HUES48 (cell line): Measurements from ENCODE around the gene FAM110D.

Experiments used
- H3K27ac ChIP-seq: one replicate; pipeline ENCODE4 v1.7.0; 2013; ENCODE audit warnings: low read depth, low read length, inconsistent platforms
- H3K27me3 ChIP-seq: 2 replicates; pipeline ENCODE4 v1.6.1; 2013; ENCODE audit warnings: mild to moderate bottlenecking, low read length; ENCODE audit not compliant: control insufficient read depth, insufficient read depth
- H3K36me3 ChIP-seq: 2 replicates; pipeline ENCODE4 v1.6.1; 2013; ENCODE audit warnings: low read length; ENCODE audit not compliant: control insufficient read depth, insufficient read depth
- H3K4me1 ChIP-seq: 2 replicates; pipeline ENCODE4 v1.6.1; 2013; ENCODE audit warnings: mild to moderate bottlenecking, low read length; ENCODE audit not compliant: control insufficient read depth, insufficient read depth
- H3K4me3 ChIP-seq: 2 replicates; pipeline ENCODE4 v1.5.1; 2013; ENCODE audit warnings: mild to moderate bottlenecking, low read depth, low read length
- H3K9ac ChIP-seq: 2 replicates; pipeline ENCODE4 v1.6.1; 2013; ENCODE audit warnings: mild to moderate bottlenecking, low read depth, low read length, moderate library complexity
- H3K9me3 ChIP-seq: 2 replicates; pipeline ENCODE4 v1.6.1; 2013; ENCODE audit warnings: low read length; ENCODE audit not compliant: control insufficient read depth, insufficient read depth

The FAM110D gene

GRCh38 chr1:26132834-26133167 lies 26.1 kb upstream of the FAM110D start:
- Histone ChIP-seq H3K4me1 (no peaks in the 10 kb centered on the region), H3K27me3 (no peaks in the 10 kb centered on the region), H3K9ac (no peak overlapping the region), H3K4me3 (no peak overlapping the region), H3K9me3 (no peaks in the 10 kb centered on the region), H3K36me3 (no peaks in the 10 kb centered on the region), H3K27ac (no peak overlapping the region)

- Histone ChIP-seq H3K27ac (no peak overlapping the region), H3K36me3 (no peaks in the 10 kb centered on the region), H3K4me1 (no peaks in the 10 kb centered on the region), H3K4me3 (no peak overlapping the region), H3K9me3 (no peaks in the 10 kb centered on the region), H3K27me3 (no peaks in the 10 kb centered on the region), H3K9ac (no peak overlapping the region)
Observed at GRCh38 chr1:26134466-26134865, 24.4 kb upstream of the FAM110D start.

- H3K4me1 ChIP-seq = no peaks in the 10 kb centered on the region
- H3K27me3 ChIP-seq = peaks cover 5% of the 10 kb centered on the region; the same call in 1 of the 2 replicates
- H3K36me3 ChIP-seq = no peaks in the 10 kb centered on the region
- no peak overlapping the region for H3K27ac ChIP-seq
- H3K9ac ChIP-seq = no peak overlapping the region
- H3K4me3 ChIP-seq = no peak overlapping the region
- no peaks in the 10 kb centered on the region for H3K9me3 ChIP-seq
Observed at GRCh38 chr1:26138974-26139558, 19.8 kb upstream of the FAM110D start.

GRCh38 chr1:26142159-26142558 lies 16.7 kb upstream of the FAM110D start:
- H3K27ac ChIP-seq = no peak overlapping the region
- no peak overlapping the region for H3K9ac ChIP-seq
- H3K4me3 ChIP-seq = no peak overlapping the region

GRCh38 chr1:26145041-26145959 lies 13.6 kb upstream of the FAM110D start:
- Histone ChIP-seq H3K4me3 (no peak overlapping the region), H3K9ac (no peak overlapping the region), H3K36me3 (no peaks in the 10 kb centered on the region), H3K4me1 (no peaks in the 10 kb centered on the region), H3K27me3 (peaks cover 35% of the 10 kb centered on the region), H3K9me3 (no peaks in the 10 kb centered on the region), H3K27ac (no peak overlapping the region)

More at GRCh38 chr1:26142159-26142558, 16.7 kb upstream of the FAM110D start:
- Histone ChIP-seq H3K9me3 (no peaks in the 10 kb centered on the region), H3K27me3 (peaks cover 18% of the 10 kb centered on the region), H3K36me3 (no peaks in the 10 kb centered on the region), H3K4me1 (no peaks in the 10 kb centered on the region)

GRCh38 chr1:26145960-26146294 lies 13.0 kb upstream of the FAM110D start:
- Histone ChIP-seq H3K36me3 (no peaks in the 10 kb centered on the region), H3K4me3 (no peak overlapping the region), H3K9me3 (no peaks in the 10 kb centered on the region), H3K27me3 (peaks cover 38% of the 10 kb centered on the region), H3K4me1 (no peaks in the 10 kb centered on the region), H3K9ac (no peak overlapping the region), H3K27ac (no peak overlapping the region)

- Histone ChIP-seq H3K4me1 (no peaks in the 10 kb centered on the region), H3K4me3 (no peak overlapping the region), H3K36me3 (no peaks in the 10 kb centered on the region), H3K27ac (no peak overlapping the region), H3K27me3 (peaks cover 57% of the 10 kb centered on the region), H3K9ac (no peak overlapping the region), H3K9me3 (no peaks in the 10 kb centered on the region)
Observed at GRCh38 chr1:26148887-26149286, 10.0 kb upstream of the FAM110D start.

GRCh38 chr1:26153966-26154532 lies 4.8 kb upstream of the FAM110D start:
- no peak overlapping the region for H3K9ac ChIP-seq

GRCh38 chr1:26154750-26155149 lies 4.1 kb upstream of the FAM110D start:
- H3K4me3 ChIP-seq = peak overlapping the region; percentile 30
- no peak overlapping the region for H3K27ac ChIP-seq

More at GRCh38 chr1:26153966-26154532, 4.8 kb upstream of the FAM110D start:
- Histone ChIP-seq H3K27me3 (peaks cover 85% of the 10 kb centered on the region), H3K36me3 (no peaks in the 10 kb centered on the region), H3K4me3 (no peak overlapping the region), H3K27ac (no peak overlapping the region), H3K9me3 (no peaks in the 10 kb centered on the region), H3K4me1 (peaks cover 30% of the 10 kb centered on the region)

GRCh38 chr1:26155370-26156284 lies 3.3 kb upstream of the FAM110D start:
- H3K36me3 ChIP-seq = no peaks in the 10 kb centered on the region
- H3K27me3 ChIP-seq = peaks cover 90% of the 10 kb centered on the region
- no peaks in the 10 kb centered on the region for H3K9me3 ChIP-seq
- H3K9ac ChIP-seq = no peak overlapping the region
- H3K4me1 ChIP-seq = peaks cover 37% of the 10 kb centered on the region
- H3K4me3 ChIP-seq = peak overlapping the region; percentile 30
- H3K27ac ChIP-seq = no peak overlapping the region

More at GRCh38 chr1:26154750-26155149, 4.1 kb upstream of the FAM110D start:
- Histone ChIP-seq H3K9me3 (no peaks in the 10 kb centered on the region), H3K36me3 (no peaks in the 10 kb centered on the region), H3K4me1 (peaks cover 34% of the 10 kb centered on the region), H3K9ac (no peak overlapping the region), H3K27me3 (peaks cover 90% of the 10 kb centered on the region)
